OCI-LY1 (cell line): ENCODE data around the gene XPR1.

ENCODE experiments used
- H2AFZ ChIP-seq: fragments of 200-600 bp; sonication (generic), shearing (Covaris generic); 2 replicates; pipeline ENCODE4 v1.6.0; 2014; ENCODE audit warnings: antibody characterized with exemption, mild to moderate bottlenecking, low read length
- H3F3A ChIP-seq: fragments of 200-600 bp; sonication (generic), shearing (Covaris generic); 2 replicates; pipeline ENCODE4 v1.6.0; 2014; ENCODE audit warnings: mild to moderate bottlenecking, antibody characterized with exemption, low read length, moderate library complexity; ENCODE audit not compliant: insufficient read depth
- H3K27ac ChIP-seq: fragments of 200-600 bp; sonication (generic); 2 replicates; pipeline ENCODE4 v1.5.1; 2014; ENCODE audit warnings: low read length, mixed run types, mild to moderate bottlenecking, low read depth; ENCODE audit not compliant: poor library complexity, severe bottlenecking
- H3K27me3 ChIP-seq: fragments of 200-600 bp; sonication (generic); 2 replicates; pipeline ENCODE4 v1.6.0; 2014; ENCODE audit warnings: antibody characterized with exemption, mild to moderate bottlenecking, low read length, moderate library complexity; ENCODE audit not compliant: insufficient read depth
- H3K36me3 ChIP-seq: fragments of 200-600 bp; sonication (generic); 2 replicates; pipeline ENCODE4 v1.6.1; 2014; ENCODE audit warnings: mild to moderate bottlenecking, antibody characterized with exemption, low read length, moderate library complexity, mixed read lengths; ENCODE audit not compliant: insufficient read depth
- H3K4me1 ChIP-seq: fragments of 200-600 bp; sonication (generic); 2 replicates; pipeline ENCODE4 v1.5.1; 2014; ENCODE audit warnings: mild to moderate bottlenecking, low read length, moderate library complexity; ENCODE audit not compliant: insufficient read depth, severe bottlenecking
- H3K4me2 ChIP-seq: fragments of 200-600 bp; sonication (generic), shearing (Covaris generic); 2 replicates; pipeline ENCODE4 v1.6.1; 2014; ENCODE audit warnings: low read length
- H3K4me3 ChIP-seq: fragments of 200-600 bp; sonication (generic); 2 replicates; pipeline ENCODE4 v1.5.1; 2014; ENCODE audit warnings: low read length, low read depth, mild to moderate bottlenecking, mixed read lengths; ENCODE audit not compliant: poor library complexity, severe bottlenecking
- H3K79me2 ChIP-seq: fragments of 200-600 bp; shearing (Covaris generic); 2 replicates; pipeline ENCODE4 v1.6.1; 2016; ENCODE audit warnings: mixed run types, low read length, mixed read lengths; ENCODE audit not compliant: insufficient read depth
- H3K9ac ChIP-seq: fragments of 200-600 bp; sonication (generic), shearing (Covaris generic); 2 replicates; pipeline ENCODE4 v1.6.1; 2014; ENCODE audit warnings: mild to moderate bottlenecking, low read length, mixed read lengths
- H3K9me2 ChIP-seq: fragments of 200-600 bp; sonication (generic), shearing (Covaris generic); 2 replicates; pipeline ENCODE4 v1.6.1; 2014; ENCODE audit warnings: low read depth, mild to moderate bottlenecking, low read length, mixed read lengths
- H3K9me3 ChIP-seq: fragments of 200-600 bp; shearing (Covaris generic); 2 replicates; pipeline ENCODE4 v1.6.1; 2014; ENCODE audit warnings: low read length, mixed read lengths
- H4K20me1 ChIP-seq: fragments of 200-600 bp; sonication (generic), shearing (Covaris generic); 2 replicates; pipeline ENCODE4 v1.6.0; 2016; ENCODE audit warnings: mild to moderate bottlenecking, low read length; ENCODE audit not compliant: insufficient read depth
- EZH2 ChIP-seq: fragments of 200-600 bp; sonication (generic), shearing (Covaris generic); IDR thresholded peaks from 2 replicates; pipeline ENCODE4 v1.8.0; 2017; ENCODE audit warnings: borderline replicate concordance, mixed run types, mild to moderate bottlenecking, antibody characterized with exemption, low read length, moderate library complexity, mixed read lengths
- TF ChIP-seq, protein P1 (sequence below): fragments of 200-600 bp; sonication (generic), shearing (Covaris generic); IDR thresholded peaks from 2 replicates; pipeline ENCODE4 v1.5.1; 2017; ENCODE audit warnings: mild to moderate bottlenecking, antibody characterized with exemption, low read length, moderate library complexity, mixed read lengths

Gene XPR1

DNA sequence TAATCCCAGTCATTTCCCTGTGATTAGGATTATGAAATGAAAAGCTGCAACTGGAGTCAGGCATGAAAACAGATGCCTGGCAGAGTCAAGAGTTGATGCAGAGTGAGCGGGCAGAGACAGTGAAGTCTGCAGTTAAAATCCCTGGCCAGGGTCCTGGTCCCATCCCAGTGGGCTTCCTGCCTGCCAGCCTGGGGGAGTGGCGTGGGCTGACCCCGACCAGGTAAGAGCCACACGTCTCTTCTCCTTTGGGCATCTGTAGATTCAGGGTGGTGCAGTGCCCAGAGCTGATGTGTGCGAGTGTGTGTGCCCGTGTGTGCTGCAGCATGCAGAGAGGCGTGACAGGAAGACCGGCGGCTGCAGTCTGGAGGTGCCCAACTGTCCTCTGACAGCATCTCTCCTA is 274.7 kb downstream of the XPR1 start:
- Histone ChIP-seq H3K36me3 (no peaks in the 10 kb centered on the region), H3K27ac (no peak overlapping the region), H3K9me3 (no peaks in the 10 kb centered on the region), H3K79me2 (no peaks in the 10 kb centered on the region), H4K20me1 (no peaks in the 10 kb centered on the region), H3K27me3 (no peaks in the 10 kb centered on the region), H3K9ac (no peak overlapping the region), H3K9me2 (no peaks in the 10 kb centered on the region), H3K4me3 (no peak overlapping the region), H3K4me1 (no peaks in the 10 kb centered on the region), H2AFZ (no peak overlapping the region), H3K4me2 (no peak overlapping the region), H3F3A (no peaks in the 10 kb centered on the region)
- no peak for TF ChIP-seq EZH2
- TF ChIP-seq, protein P1, sequence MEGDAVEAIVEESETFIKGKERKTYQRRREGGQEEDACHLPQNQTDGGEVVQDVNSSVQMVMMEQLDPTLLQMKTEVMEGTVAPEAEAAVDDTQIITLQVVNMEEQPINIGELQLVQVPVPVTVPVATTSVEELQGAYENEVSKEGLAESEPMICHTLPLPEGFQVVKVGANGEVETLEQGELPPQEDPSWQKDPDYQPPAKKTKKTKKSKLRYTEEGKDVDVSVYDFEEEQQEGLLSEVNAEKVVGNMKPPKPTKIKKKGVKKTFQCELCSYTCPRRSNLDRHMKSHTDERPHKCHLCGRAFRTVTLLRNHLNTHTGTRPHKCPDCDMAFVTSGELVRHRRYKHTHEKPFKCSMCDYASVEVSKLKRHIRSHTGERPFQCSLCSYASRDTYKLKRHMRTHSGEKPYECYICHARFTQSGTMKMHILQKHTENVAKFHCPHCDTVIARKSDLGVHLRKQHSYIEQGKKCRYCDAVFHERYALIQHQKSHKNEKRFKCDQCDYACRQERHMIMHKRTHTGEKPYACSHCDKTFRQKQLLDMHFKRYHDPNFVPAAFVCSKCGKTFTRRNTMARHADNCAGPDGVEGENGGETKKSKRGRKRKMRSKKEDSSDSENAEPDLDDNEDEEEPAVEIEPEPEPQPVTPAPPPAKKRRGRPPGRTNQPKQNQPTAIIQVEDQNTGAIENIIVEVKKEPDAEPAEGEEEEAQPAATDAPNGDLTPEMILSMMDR = no peak

DNA sequence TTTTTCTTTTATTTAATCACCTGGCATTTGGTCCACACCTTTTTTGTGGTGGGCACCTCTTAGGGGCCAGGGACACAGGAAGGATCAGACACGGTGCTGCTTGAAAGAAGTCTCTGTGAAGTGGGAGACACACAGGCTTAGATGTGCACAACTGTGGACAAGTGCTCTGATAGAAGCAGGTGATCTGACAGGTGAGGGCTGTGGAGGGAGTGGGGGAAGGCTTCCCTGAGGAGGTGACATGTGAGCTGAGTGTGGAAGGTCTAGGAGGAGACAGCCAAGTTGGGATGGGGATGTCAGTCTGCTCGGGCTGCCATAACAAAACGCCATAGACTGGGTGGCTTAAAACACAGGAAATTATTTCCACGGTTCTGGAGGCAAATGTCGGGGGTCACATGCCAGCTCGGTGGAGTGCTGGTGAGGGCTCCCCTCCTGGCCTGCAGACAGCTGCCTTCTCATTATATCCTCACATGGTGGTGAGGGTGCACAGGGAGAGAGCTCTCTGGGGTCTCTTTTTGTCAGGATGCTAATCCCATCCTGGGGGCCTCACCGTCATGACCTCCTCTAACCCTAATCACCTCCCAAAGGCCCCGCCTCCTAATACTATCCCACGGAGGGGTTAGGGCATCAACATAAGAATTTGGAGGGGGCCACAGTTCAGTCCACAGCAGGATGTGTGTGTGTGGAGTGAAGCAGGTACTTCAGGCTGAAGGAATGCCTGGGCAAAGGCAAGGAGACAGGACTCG is 275.7 kb downstream of the XPR1 start:
- Histone ChIP-seq H3K4me1 (no peaks in the 10 kb centered on the region), H3K36me3 (no peaks in the 10 kb centered on the region), H3K4me3 (no peak overlapping the region), H3K27ac (no peak overlapping the region), H4K20me1 (no peaks in the 10 kb centered on the region), H3K4me2 (no peak overlapping the region), H3K9me3 (no peaks in the 10 kb centered on the region), H2AFZ (no peak overlapping the region), H3K27me3 (no peaks in the 10 kb centered on the region), H3K9ac (no peak overlapping the region), H3K79me2 (no peaks in the 10 kb centered on the region), H3F3A (no peaks in the 10 kb centered on the region), H3K9me2 (no peaks in the 10 kb centered on the region)
- TF ChIP-seq EZH2 = no peak
- TF ChIP-seq, protein P1 = no peak

DNA sequence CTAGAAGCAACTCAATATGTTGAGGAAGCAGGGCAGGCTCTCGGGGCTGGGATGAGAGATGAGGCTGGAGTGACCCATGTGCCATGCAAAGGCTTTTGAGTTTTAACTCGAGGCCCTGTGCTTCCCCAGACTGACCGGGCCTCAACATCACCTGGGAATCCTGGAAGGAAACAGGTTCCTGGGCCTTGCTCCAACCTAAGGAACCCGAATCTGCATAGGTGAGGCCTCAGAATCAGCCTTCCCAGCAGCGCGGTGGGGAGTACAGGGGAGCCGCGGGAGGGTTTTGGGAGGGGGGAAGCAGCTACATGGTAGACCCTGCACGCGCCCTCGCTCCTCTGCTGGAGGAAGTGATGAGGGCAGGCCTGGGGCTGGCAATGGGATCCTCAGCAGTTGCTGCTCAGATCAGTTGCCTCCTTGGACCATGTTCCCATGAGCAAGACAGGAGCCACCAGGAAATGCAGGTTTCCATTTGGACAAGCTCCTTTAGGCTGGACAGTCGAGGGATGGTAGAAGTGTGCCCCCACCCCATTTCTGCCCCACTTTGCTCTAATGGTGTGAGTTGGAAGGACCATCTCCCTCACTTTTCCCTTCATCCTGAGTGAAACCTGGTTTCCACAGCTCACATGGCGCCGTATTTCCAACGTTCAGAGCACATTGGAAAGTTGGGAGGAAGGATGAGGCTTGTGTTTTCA is 276.4 kb downstream of the XPR1 start:
- H3F3A ChIP-seq = no peaks in the 10 kb centered on the region
- H3K9me2 ChIP-seq = no peaks in the 10 kb centered on the region
- TF ChIP-seq, protein P1 = no peak
- no peak for TF ChIP-seq EZH2
- H3K9ac ChIP-seq = no peak overlapping the region
- H3K27me3 ChIP-seq = no peaks in the 10 kb centered on the region
- no peaks in the 10 kb centered on the region for H3K79me2 ChIP-seq
- H4K20me1 ChIP-seq = no peaks in the 10 kb centered on the region
- H3K9me3 ChIP-seq = no peaks in the 10 kb centered on the region
- no peaks in the 10 kb centered on the region for H3K36me3 ChIP-seq
- no peak overlapping the region for H3K27ac ChIP-seq
- H2AFZ ChIP-seq = no peak overlapping the region
- no peak overlapping the region for H3K4me2 ChIP-seq
- no peaks in the 10 kb centered on the region for H3K4me1 ChIP-seq
- no peak overlapping the region for H3K4me3 ChIP-seq
